GM18526 (cell line): Measurements from ENCODE around the gene TSPO.

ENCODE experiments used
- POLR2A ChIP-seq: IDR thresholded peaks from 3 replicates; pipeline ENCODE4 v1.6.1; 2011; ENCODE audit not compliant: insufficient read length; ENCODE audit errors: extremely low read depth

TSPO gene

GRCh38 chr22:43167001-43167589 lies 15.7 kb downstream of the TSPO start:
- no peak for TF ChIP-seq POLR2A

GRCh38 chr22:43168471-43169309 lies 17.3 kb downstream of the TSPO start:
- no peak for TF ChIP-seq POLR2A

GRCh38 chr22:43169310-43170130 lies 18.2 kb downstream of the TSPO start:
- TF ChIP-seq POLR2A: no peak

- no peak for TF ChIP-seq POLR2A
Measured at GRCh38 chr22:43170131-43170480, 18.7 kb downstream of the TSPO start.

GRCh38 chr22:43171019-43171491 lies 19.7 kb downstream of the TSPO start:
- no peak for TF ChIP-seq POLR2A

GRCh38 chr22:43171607-43172006 lies 20.2 kb downstream of the TSPO start:
- no peak for TF ChIP-seq POLR2A

- no peak for TF ChIP-seq POLR2A
Measured at GRCh38 chr22:43172191-43172590, 20.8 kb downstream of the TSPO start.

- no peak for TF ChIP-seq POLR2A
Measured at GRCh38 chr22:43173566-43173965, 22.2 kb downstream of the TSPO start.

GRCh38 chr22:43173976-43174720 lies 22.8 kb downstream of the TSPO start:
- TF ChIP-seq POLR2A: no peak

GRCh38 chr22:43174941-43175531 lies 23.7 kb downstream of the TSPO start:
- TF ChIP-seq POLR2A: no peak

- TF ChIP-seq POLR2A: no peak
Measured at GRCh38 chr22:43176090-43176489, 24.7 kb downstream of the TSPO start.

GRCh38 chr22:43177479-43177878 lies 26.1 kb downstream of the TSPO start:
- no peak for TF ChIP-seq POLR2A

GRCh38 chr22:43179146-43179910 lies 28.0 kb downstream of the TSPO start:
- TF ChIP-seq POLR2A: no peak

- no peak for TF ChIP-seq POLR2A
Measured at GRCh38 chr22:43179911-43180195, 28.5 kb downstream of the TSPO start.

- no peak for TF ChIP-seq POLR2A
Measured at GRCh38 chr22:43180670-43181069, 29.3 kb downstream of the TSPO start.
